OCI-LY7 (cell line): ENCODE data around the gene NCOA3. TPM values are rescaled to one million over a fixed set of nuclear protein-coding genes. Genes with fewer than 3 reads are reported as not detected.

Experiments used
- BruUV-seq: library from RNA; stranded (reverse); fragments of 400-500 nt; replicated peaks from 2 replicates; lab custom pipeline; 2021; lab: Mats Ljungman, UMichigan
- CTCF ChIA-PET: fragments of 300-600 bp; sonication (Branson Sonifier 250); formaldehyde crosslinking; loops from one replicate; lab custom pipeline; 2022; ENCODE audit warnings: antibody characterized with exemption; ENCODE audit not compliant: unreplicated experiment; lab: Charles Lee
- POLR2A ChIA-PET: fragments of 300-600 bp; sonication (Branson Sonifier 250); formaldehyde crosslinking; loops from one replicate; lab custom pipeline; 2022; ENCODE audit warnings: antibody characterized with exemption; lab: Charles Lee
- DNase-seq: peaks from one replicate; pipeline ENCODE4 v3.0.0-alpha.2; 2015; ENCODE audit warnings: low spot score
- H2AFZ ChIP-seq: fragments of 200-600 bp; sonication (generic), shearing (Covaris generic); 2 replicates; pipeline ENCODE4 v1.6.1; 2014; ENCODE audit warnings: mild to moderate bottlenecking, antibody characterized with exemption, low read length, moderate library complexity
- H3K27ac ChIP-seq: fragments of 200-600 bp; sonication (generic); 2 replicates; pipeline ENCODE4 v1.5.1; 2014; ENCODE audit warnings: mixed run types, low read depth, mild to moderate bottlenecking, moderate library complexity, low read length, inconsistent platforms; ENCODE audit not compliant: poor library complexity, severe bottlenecking
- H3K36me3 ChIP-seq: fragments of 200-600 bp; sonication (generic); 2 replicates; pipeline ENCODE4 v1.6.1; 2014; ENCODE audit warnings: mild to moderate bottlenecking, antibody characterized with exemption, low read length, moderate library complexity, mixed read lengths; ENCODE audit not compliant: insufficient read depth
- H3K4me1 ChIP-seq: fragments of 200-600 bp; sonication (generic); 2 replicates; pipeline ENCODE4 v1.5.1; 2014; ENCODE audit warnings: mild to moderate bottlenecking, low read length; ENCODE audit not compliant: insufficient read depth, poor library complexity, severe bottlenecking
- H3K4me2 ChIP-seq: fragments of 200-600 bp; sonication (generic); 2 replicates; pipeline ENCODE4 v1.6.1; 2014; ENCODE audit warnings: mild to moderate bottlenecking, low read length
- H3K4me3 ChIP-seq: fragments of 200-600 bp; sonication (generic); 2 replicates; pipeline ENCODE4 v1.5.1; 2014; ENCODE audit warnings: mild to moderate bottlenecking, low read depth, low read length; ENCODE audit not compliant: poor library complexity, severe bottlenecking
- H3K79me2 ChIP-seq: fragments of 200-600 bp; sonication (generic); 2 replicates; pipeline ENCODE4 v1.6.1; 2016; ENCODE audit warnings: low read depth, mild to moderate bottlenecking, low read length, moderate library complexity, mixed read lengths; ENCODE audit not compliant: insufficient read depth
- H3K9me2 ChIP-seq: fragments of 200-600 bp; sonication (generic); 2 replicates; pipeline ENCODE4 v1.6.1; 2016; ENCODE audit warnings: mild to moderate bottlenecking, low read length, mixed read lengths; ENCODE audit not compliant: insufficient read depth
- H3K9me3 ChIP-seq: fragments of 200-600 bp; sonication (generic); 2 replicates; pipeline ENCODE4 v1.6.1; 2014; ENCODE audit warnings: mild to moderate bottlenecking, mixed run types, low read length, mixed read lengths
- H4K20me1 ChIP-seq: fragments of 200-600 bp; sonication (generic); 2 replicates; pipeline ENCODE4 v1.6.1; 2014; ENCODE audit warnings: mild to moderate bottlenecking, antibody characterized with exemption, low read length, moderate library complexity, mixed read lengths; ENCODE audit not compliant: insufficient read depth
- EZH2phosphoT487 ChIP-seq: fragments of 200-600 bp; sonication (generic); IDR thresholded peaks from 2 replicates; pipeline ENCODE4 v1.6.1; 2018; ENCODE audit warnings: low read depth, borderline replicate concordance, mild to moderate bottlenecking, mixed run types, antibody characterized with exemption, low read length, moderate library complexity, mixed read lengths
- intact Hi-C: fragments of 100-400 bp; cut with micrococcal nuclease; formaldehyde crosslinking; loops from one replicate; pipeline ENCODE4 v1.10.0; 2022; ENCODE audit not compliant: unreplicated experiment
- total RNA-seq, 2 experiments: library from RNA; depleted of rRNA in 1 of 2; stranded (reverse); fragments of >200 nt in 1 of 2; shearing (Covaris generic) in 1 of 2; gene quantifications; 2 replicates each; pipeline ENCODE4 v1.2.3, GENCODE V29; 2014 to 2022
- TF ChIP-seq, protein P1 (sequence below): fragments of 200-600 bp; sonication (generic); conservative IDR thresholded peaks from 2 replicates; pipeline ENCODE4 v1.5.1; 2014; ENCODE audit warnings: mild to moderate bottlenecking, antibody characterized with exemption, low read length, moderate library complexity, mixed read lengths

The NCOA3 gene
- total RNA-seq, 2 experiments from 2014 or later: 50.5 to 75.6 TPM

DNA sequence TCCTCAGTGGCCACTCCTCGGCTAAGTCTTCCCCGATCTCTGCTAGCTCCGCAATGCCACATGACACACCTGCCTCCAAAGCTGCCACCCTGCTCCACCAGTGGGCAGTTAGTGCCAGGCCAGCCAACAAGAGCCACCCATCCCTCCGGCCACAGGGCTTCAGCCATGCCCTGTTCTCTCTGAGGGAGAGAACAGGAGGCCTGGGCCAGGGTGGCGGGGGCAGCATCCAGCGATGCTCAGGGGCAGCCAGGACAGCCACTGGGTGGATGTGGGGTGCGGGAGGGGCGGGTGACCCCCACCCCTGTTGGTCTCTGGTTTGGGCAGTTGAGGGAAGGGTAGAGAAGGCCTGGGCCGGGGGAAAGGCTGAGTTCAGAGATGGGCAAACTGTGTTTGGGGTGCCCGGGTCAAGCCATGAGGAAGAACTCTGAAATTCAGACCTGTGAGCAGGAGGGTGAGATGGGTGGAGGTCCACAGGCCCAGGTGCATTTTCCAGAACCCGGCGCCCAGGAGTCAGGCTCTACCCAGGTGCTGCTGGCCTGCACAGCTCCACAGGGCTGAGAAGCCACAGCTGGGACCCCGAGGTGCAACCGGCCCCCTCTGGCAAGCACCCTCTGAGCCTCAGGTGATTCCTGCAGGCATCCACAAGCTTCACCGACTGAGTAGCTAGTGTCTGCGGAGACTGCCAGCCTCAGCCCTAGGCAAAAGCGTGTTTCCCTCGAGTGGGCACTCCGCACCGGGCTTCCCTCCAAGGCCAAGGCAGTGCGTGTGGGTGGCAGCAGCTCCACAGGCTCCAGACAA lies 192.5 kb downstream of the NCOA3 start:
- POLR2A ChIA-PET: no interaction called here
- Histone ChIP-seq H2AFZ (no peak overlapping the region), H3K79me2 (no peaks in the 10 kb centered on the region), H3K4me3 (no peak overlapping the region), H3K9me3 (no peaks in the 10 kb centered on the region), H4K20me1 (no peaks in the 10 kb centered on the region), H3K4me1 (peaks cover 6% of the 10 kb centered on the region), H3K9me2 (no peaks in the 10 kb centered on the region), H3K27ac (no peak overlapping the region), H3K36me3 (no peaks in the 10 kb centered on the region), H3K4me2 (no peak overlapping the region)
- CTCF ChIA-PET: no interaction called here
- intact Hi-C loops: no loop called here
- no peak for TF ChIP-seq EZH2phosphoT487
- TF ChIP-seq, protein P1, sequence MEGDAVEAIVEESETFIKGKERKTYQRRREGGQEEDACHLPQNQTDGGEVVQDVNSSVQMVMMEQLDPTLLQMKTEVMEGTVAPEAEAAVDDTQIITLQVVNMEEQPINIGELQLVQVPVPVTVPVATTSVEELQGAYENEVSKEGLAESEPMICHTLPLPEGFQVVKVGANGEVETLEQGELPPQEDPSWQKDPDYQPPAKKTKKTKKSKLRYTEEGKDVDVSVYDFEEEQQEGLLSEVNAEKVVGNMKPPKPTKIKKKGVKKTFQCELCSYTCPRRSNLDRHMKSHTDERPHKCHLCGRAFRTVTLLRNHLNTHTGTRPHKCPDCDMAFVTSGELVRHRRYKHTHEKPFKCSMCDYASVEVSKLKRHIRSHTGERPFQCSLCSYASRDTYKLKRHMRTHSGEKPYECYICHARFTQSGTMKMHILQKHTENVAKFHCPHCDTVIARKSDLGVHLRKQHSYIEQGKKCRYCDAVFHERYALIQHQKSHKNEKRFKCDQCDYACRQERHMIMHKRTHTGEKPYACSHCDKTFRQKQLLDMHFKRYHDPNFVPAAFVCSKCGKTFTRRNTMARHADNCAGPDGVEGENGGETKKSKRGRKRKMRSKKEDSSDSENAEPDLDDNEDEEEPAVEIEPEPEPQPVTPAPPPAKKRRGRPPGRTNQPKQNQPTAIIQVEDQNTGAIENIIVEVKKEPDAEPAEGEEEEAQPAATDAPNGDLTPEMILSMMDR: no peak
- DNase-seq: no peak
- no TSS peak for BruUV-seq

DNA sequence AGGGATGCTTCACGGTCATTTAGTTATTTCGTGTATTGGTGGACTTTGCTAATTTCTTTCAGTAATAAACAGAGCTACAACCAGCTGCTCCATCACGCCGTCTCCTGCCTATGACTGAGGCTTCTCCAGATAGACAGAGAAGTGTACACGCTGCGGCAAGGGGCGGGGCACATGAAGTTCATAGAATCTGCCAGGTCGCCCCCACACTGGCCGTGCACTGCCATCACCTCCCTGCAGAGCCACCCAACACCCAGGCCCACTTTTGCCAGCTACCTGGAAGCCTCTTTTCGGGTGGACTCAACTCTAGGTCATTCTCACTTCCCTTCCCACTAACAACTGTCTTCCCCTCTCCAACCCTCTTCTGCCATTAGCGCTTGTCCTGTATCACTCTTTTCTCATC lies 195.2 kb downstream of the NCOA3 start:
- TF ChIP-seq EZH2phosphoT487: no peak
- TF ChIP-seq, protein P1: no peak
- no peaks in the 10 kb centered on the region for H3K9me3 ChIP-seq
- H2AFZ ChIP-seq: no peak overlapping the region
- no peaks in the 10 kb centered on the region for H3K36me3 ChIP-seq
- no peak overlapping the region for H3K4me2 ChIP-seq
- H3K79me2 ChIP-seq: no peaks in the 10 kb centered on the region
- no TSS peak for BruUV-seq
- POLR2A ChIA-PET: no interaction called here
- DNase-seq: no peak
- no peaks in the 10 kb centered on the region for H3K4me1 ChIP-seq
- H3K4me3 ChIP-seq: no peak overlapping the region
- intact Hi-C loops: no loop called here
- H3K27ac ChIP-seq: no peak overlapping the region
- no peaks in the 10 kb centered on the region for H4K20me1 ChIP-seq
- no peaks in the 10 kb centered on the region for H3K9me2 ChIP-seq
- CTCF ChIA-PET: no interaction called here

DNA sequence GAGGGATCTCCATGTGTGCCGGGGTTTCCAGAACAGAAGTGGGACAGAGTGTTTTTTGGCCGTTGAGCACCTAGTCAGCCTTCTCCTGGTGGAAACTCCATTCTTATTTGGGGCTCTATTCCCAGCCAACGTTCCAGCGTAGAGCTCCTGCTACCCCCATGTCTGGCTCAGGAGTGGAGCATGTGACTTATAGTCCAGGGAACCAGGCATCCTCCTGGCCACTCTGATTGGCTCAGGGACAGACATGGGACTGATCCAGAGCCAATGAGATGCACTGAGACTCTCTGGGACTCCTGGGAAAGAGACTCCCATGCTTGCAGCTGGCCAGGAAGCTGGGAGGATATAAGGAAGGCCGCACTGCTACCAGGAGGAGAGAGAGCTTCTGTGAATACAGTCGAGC lies 196.5 kb downstream of the NCOA3 start:
- Histone ChIP-seq H3K27ac (no peak overlapping the region), H3K4me2 (no peak overlapping the region), H2AFZ (no peak overlapping the region), H3K4me1 (no peaks in the 10 kb centered on the region), H3K9me2 (no peaks in the 10 kb centered on the region), H3K79me2 (no peaks in the 10 kb centered on the region), H3K9me3 (no peaks in the 10 kb centered on the region), H3K4me3 (no peak overlapping the region), H4K20me1 (no peaks in the 10 kb centered on the region), H3K36me3 (no peaks in the 10 kb centered on the region)
- POLR2A ChIA-PET: interaction anchor here (0.9 kb wide), 1 partner anchor 9 kb away, joined by 3 read pairs; no protein-coding TSS in a partner anchor
- DNase-seq: no peak
- intact Hi-C loops: no loop called here
- no TSS peak for BruUV-seq
- TF ChIP-seq EZH2phosphoT487: no peak
- TF ChIP-seq, protein P1: no peak
- CTCF ChIA-PET: no interaction called here
